ENCODE data around the gene RAB11FIP3. TPM values are rescaled to one million over a fixed set of nuclear protein-coding genes. Genes with fewer than 3 reads are reported as not detected.

The RAB11FIP3 gene
- polyA plus RNA-seq, 1 of the 3 experiments (the other 2 are of a cell fraction), result 24.8 TPM

- Histone ChIP-seq H3K9ac (peak overlapping the region; percentile 88; the same call in 1 of the 2 replicates), H3K4me2 (peak overlapping the region; percentile 97), H2AFZ (ENCODE audit: low read depth) (no peak overlapping the region), H3K79me2 (ENCODE audit: insufficient read depth) (peaks cover 29% of the 10 kb centered on the region), H3K9me2 (no peaks in the 10 kb centered on the region), H3K4me3 (ENCODE audit: low read depth in 2 of 2, low read length in 1 of 2) (peak overlapping the region; percentile 80 to 86), H4K20me1 (ENCODE audit: insufficient read depth) (peaks cover 17% of the 10 kb centered on the region), H3K9me3 (no peaks in the 10 kb centered on the region), H3K36me3 (replicated peaks in 1 of 2; ENCODE audit: control insufficient read depth in 1 of 2, insufficient read depth in 2 of 2, low read length in 1 of 2) (peaks cover 0 to 22% of the 10 kb centered on the region in 2 experiments), H3K4me1 (ENCODE audit: control insufficient read depth in 1 of 2, insufficient read depth in 2 of 2, low read depth in 1 of 2, low read length in 1 of 2) (peaks cover 5 to 23% of the 10 kb centered on the region in 2 experiments; a peak in 2 of 4 replicates), H3K27ac (ENCODE audit: low read depth in 2 of 2, low read length in 1 of 2) (no peak overlapping the region; a peak in 1 of 4 replicates), H3F3A (replicated peaks; ENCODE audit: insufficient read depth) (no peaks in the 10 kb centered on the region), H3K27me3 (ENCODE audit: insufficient read depth) (no peaks in the 10 kb centered on the region)
- no peak for DNase-seq
- CTCF ChIA-PET, result interaction anchor here (0.9 to 1.8 kb wide), 3 partner anchors 9 to 97 kb away, joined by 3 to 9 read pairs (median 9); partner anchors contain the start of gene MRPL28
- POLR2A ChIA-PET, result interaction anchor here (0.6 to 0.7 kb wide), 3 partner anchors 58 to 205 kb away, joined by 3 to 4 read pairs (median 3); no protein-coding TSS in a partner anchor
- TF ChIP-seq ZBTB33 (IDR thresholded peaks at IDR 0.05; ENCODE audit: borderline replicate concordance, low read depth), result no peak
- TF ChIP-seq USF2 (IDR thresholded peaks at IDR 0.05; ENCODE audit: borderline replicate concordance, low read depth, low read length), result no peak
- TF ChIP-seq RXRA (IDR thresholded peaks at IDR 0.05; ENCODE audit: borderline replicate concordance, low read depth), result no peak
- no peak for TF ChIP-seq NRF1 (IDR thresholded peaks at IDR 0.05; ENCODE audit: low read depth, low read length)
- no peak for TF ChIP-seq EZH2phosphoT487 (IDR thresholded peaks at IDR 0.05; ENCODE audit: borderline replicate concordance, low read depth)
- no peak for TF ChIP-seq FOSL2 (IDR thresholded peaks at IDR 0.05; ENCODE audit: borderline replicate concordance, low read depth)
- TF ChIP-seq FOXM1 (IDR thresholded peaks at IDR 0.05; ENCODE audit: low read depth), result no peak
- TF ChIP-seq TAF1 (IDR thresholded peaks at IDR 0.05; ENCODE audit: borderline replicate concordance, low read depth, low read length), result no peak
- 80% methylated on average over 15 of the region's 27 CpGs for WGBS (ENCODE audit: low lambda C conversion rate)
Measured at GRCh38 chr16:379961-380761, 45.3 kb upstream of the RAB11FIP3 start.

- Histone ChIP-seq H2AFZ (ENCODE audit: low read depth) (no peak overlapping the region), H3K4me2 (peak overlapping the region; percentile 97), H3K4me1 (ENCODE audit: control insufficient read depth in 1 of 2, insufficient read depth in 2 of 2, low read depth in 1 of 2, low read length in 1 of 2) (peaks cover 5 to 23% of the 10 kb centered on the region in 2 experiments; a peak in 2 of 4 replicates), H3K9me3 (no peaks in the 10 kb centered on the region), H3K36me3 (replicated peaks in 1 of 2; ENCODE audit: control insufficient read depth in 1 of 2, insufficient read depth in 2 of 2, low read length in 1 of 2) (peaks cover 0 to 20% of the 10 kb centered on the region in 2 experiments), H3F3A (replicated peaks; ENCODE audit: insufficient read depth) (no peaks in the 10 kb centered on the region), H3K9me2 (no peaks in the 10 kb centered on the region), H3K27ac (ENCODE audit: low read depth in 2 of 2, low read length in 1 of 2) (peak overlapping the region; percentile 30 to 68; a peak in 2 of 4 replicates), H3K27me3 (ENCODE audit: insufficient read depth) (no peaks in the 10 kb centered on the region), H3K4me3 (ENCODE audit: low read depth in 2 of 2, low read length in 1 of 2) (peak overlapping the region; percentile 80 to 86), H3K79me2 (ENCODE audit: insufficient read depth) (peaks cover 29% of the 10 kb centered on the region), H3K9ac (peak overlapping the region; percentile 88), H4K20me1 (ENCODE audit: insufficient read depth) (peaks cover 17% of the 10 kb centered on the region)
- ChIA-PET POLR2A (interaction anchor here (0.6 to 0.7 kb wide), 2 partner anchors 58 to 185 kb away, joined by 3 to 4 read pairs; no protein-coding TSS in a partner anchor), CTCF (interaction anchor here (0.9 to 1.8 kb wide), 3 partner anchors 10 to 97 kb away, joined by 3 to 9 read pairs (median 9); partner anchors contain the start of gene MRPL28)
- DNase-seq, result no peak
- no peak for TF ChIP-seq USF2 (IDR thresholded peaks at IDR 0.05; ENCODE audit: borderline replicate concordance, low read depth, low read length)
- 9% methylated on average over 11 of the region's 12 CpGs for WGBS (ENCODE audit: low lambda C conversion rate)
Measured at GRCh38 chr16:380762-381011, 44.8 kb upstream of the RAB11FIP3 start.
